ENCODE results near the gene NAPB.
"Not testable (repeated sequence)": the region's sequence is repeated elsewhere in the genome, so short reads cannot be mapped to it uniquely, and the experiment has no call there.

NAPB gene

DNA sequence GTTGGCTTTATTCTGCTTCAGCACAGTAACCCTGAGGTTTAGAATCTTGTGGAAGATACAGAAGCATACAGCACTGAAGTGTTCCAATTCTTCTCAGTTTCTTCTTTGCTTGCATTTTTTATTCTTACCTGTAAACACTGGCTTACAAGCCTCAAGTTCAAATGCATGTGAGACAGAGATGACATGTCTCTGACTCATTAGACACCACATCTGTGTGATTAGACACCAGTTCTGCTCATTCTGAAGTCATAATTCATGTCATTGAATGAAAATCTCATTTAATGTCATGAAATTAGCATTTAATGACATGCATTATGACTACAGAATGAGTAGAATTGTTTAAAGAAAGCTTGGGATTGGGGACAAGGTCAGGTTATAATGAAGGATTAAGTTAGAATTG lies 53.5 kb downstream of the NAPB start:
- peak in 1 of 4 experiments; percentile 24 for DNase-seq

DNA sequence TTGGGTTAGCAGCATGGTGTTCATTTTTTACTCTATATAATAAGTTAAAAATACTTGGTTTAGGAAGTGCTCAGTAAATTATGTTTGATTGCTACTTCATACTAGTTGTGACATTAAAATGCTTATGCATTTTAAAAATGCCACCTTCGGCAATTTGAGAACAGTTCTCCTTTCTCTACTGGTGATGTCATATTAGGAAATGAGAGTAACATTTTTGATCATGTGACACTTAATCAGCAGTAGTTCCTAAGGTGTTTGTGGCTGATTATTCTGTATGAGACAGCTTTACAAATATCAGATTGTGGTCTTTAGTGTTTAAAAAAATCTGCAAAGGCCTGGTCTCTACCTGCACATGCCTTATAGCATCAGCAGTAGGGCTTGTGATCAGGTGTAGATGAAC lies 54.9 kb downstream of the NAPB start:
- peak; percentile 19 to 86 (median 66) for DNase-seq

DNA sequence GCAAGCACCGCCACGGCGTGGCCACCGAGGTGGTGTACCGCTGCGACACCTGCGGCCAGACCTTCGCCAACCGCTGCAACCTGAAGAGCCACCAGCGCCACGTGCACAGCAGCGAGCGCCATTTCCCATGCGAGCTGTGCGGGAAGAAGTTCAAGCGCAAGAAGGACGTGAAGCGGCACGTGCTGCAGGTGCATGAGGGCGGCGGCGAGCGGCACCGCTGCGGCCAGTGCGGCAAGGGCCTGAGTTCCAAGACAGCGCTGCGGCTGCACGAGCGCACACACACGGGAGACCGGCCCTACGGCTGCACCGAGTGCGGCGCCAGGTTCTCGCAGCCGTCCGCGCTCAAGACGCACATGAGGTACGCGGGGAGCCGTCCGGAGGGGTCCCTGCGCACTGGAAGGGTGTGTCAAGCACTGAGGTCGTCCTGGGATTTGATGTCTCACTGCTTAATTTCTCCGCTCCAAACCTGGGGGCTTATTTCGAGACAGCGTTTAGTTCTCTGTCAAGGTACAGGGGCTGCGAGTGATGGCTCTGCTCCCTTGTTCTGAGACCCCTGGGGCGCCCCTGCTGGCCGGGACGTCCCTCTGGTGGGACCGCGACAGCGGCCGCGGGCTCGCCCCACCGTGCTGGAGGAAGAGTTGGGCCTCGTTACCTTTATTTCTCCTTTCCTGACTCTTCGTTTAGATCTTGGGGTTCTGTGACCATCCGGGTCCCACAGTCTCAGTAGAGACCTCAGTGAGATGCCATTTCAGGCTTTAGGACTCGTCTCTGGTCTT lies 55.7 kb downstream of the NAPB start:
- DNase-seq: no peak

DNA sequence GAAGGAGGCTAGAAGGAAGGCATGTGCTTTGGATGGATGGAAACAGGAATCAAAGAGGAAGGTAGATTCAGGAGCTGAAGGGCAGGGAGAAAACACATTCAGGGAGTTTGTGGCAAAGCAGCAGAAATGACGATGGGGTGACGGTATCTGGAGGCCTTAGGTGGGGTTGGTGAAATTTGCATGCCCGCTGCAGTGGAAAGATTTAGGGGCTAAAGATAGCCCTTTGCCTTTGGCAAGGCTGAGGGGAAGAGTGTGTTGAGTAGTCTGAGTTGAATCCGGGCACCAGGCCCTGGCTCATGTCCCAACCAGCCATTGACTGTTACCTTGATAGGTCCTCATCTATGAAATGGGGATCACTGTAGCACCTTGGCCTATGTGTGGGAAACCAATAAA lies 58.0 kb downstream of the NAPB start:
- DNase-seq: no peak

DNA sequence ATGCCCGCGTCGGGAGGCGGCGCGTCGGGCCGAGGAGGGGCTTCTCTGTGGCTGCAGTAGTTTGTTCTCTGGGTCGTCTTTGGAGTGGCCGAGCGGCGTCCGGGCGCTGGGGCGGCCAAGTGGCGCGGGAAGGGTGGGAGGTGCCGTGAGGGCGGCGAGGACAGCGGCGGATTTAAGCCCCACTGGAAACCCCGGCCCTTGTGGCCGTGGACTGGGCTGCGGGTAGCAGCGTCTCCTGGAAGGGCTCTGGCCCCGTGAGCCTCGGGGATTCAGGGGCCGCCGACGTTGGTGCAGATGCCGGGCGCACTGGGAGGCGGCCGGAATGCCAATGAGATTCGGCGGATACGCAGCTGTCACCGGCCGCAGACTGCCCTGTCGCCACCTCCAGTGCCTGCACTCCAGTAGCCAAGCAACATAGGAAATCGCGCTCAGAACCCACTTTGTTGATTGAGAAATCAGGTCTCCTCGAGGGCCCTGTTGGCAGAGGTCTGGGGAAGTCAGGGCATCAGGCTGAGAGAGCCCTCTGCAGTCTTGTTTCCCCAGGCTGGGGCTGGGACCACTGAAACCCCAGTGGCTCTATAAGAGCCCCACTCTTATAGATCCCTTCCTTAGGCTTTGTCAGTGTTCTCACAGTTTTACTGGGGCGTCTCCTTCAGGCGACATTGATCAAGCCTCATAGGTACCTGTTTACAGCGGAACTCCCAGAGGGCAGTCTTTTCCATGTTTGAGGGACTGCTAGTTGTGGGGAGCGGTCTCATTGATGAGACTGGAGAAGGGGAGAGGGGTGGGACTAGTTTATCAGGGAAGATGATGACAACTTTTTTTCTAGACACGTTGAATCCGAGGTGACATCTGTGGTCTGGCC lies 58.7 kb downstream of the NAPB start:
- DNase-seq: peak; percentile 53 to 79 (median 76)

DNA sequence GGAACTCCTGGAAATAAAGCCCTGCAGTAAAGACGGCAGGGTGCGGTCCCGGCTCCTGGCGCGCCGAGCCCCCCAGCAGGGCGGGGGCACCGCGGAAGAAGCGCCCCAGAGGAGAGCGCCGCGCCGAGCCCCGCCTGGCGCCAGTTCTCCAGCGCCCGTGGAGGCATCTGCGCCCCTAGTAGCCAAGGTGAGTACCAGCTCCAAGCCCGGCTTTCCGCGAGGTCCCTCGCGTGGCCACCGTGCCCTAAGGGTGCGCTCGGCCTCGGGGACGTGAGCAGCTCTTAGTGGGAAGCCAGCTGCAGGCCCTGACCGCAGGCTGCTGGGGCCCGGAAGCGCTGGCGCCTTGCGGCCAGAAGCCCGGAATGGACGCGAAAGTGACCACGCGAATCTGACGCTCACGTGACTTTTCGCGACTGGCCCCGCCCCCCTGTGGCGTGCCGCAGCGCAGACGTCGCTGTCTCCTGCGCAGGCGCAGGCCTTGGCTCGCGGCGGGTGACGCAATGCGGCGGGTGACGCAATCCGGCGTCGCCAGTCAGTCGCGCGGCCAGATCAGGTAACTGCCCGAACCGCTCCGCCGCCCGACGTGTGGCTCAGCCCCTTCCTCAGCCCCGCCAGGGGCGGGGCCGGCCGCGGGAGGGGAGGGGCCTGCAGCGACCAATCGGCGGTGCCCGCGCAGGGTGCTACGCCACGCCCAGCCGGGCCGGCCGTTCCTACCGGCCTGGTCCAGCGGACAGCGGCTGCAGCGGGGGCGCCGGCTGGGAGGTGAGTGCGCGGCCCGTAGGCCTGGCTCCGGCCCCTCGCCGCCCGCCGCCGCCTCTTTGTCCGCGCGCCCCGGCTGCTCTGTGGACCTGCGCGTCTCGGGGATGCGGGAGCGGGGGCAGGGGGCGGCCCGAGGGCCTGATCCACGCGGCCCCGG lies 59.6 kb downstream of the NAPB start, which contains the start of gene GZF1:
TSS of gene GZF1 (plus strand) at position 707 of the 916 bp plus-strand sequence. CDS start 2,202 bp downstream, outside the sequence.
- peak; percentile 99 to 100 (median 100) for DNase-seq

DNA sequence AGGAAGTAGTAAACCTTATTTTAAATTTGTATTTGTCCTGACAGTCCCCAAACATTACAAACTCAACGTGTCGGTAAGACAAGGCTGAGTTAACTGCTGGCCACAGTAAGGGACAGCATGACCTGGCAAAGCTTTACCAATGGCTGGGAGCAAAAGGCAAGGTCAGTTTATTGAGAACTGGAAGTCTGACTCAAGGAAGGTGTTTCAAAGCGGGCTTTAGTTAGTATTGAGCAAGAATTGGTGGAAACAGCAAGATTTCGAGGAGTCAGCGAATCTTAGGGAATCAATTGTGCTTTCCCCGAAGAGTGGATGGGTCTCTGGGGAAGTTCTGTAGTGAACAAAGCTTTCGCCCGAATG lies 60.2 kb downstream of the NAPB start:
- peak in 3 of 4 experiments; percentile 49 to 67 (median 62) for DNase-seq

DNA sequence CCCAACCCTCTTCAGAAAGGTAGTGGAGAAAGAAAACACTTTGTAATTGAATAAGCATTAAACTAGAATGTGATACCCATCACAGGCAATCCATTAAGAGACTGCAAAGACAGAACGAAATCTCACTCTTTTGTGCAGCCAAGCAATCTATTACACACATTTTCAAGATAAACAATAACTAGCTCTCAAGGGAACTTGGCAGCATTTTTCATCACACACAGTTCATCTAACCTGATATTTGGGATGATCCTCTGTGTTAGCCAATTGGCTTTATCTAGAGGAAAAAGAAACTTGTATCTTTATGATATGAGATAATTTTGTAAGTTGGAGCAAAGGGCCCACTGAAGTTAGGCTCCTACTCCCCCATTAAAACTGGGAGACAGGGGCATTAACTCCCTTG lies 60.8 kb downstream of the NAPB start:
- no peak for DNase-seq

DNA sequence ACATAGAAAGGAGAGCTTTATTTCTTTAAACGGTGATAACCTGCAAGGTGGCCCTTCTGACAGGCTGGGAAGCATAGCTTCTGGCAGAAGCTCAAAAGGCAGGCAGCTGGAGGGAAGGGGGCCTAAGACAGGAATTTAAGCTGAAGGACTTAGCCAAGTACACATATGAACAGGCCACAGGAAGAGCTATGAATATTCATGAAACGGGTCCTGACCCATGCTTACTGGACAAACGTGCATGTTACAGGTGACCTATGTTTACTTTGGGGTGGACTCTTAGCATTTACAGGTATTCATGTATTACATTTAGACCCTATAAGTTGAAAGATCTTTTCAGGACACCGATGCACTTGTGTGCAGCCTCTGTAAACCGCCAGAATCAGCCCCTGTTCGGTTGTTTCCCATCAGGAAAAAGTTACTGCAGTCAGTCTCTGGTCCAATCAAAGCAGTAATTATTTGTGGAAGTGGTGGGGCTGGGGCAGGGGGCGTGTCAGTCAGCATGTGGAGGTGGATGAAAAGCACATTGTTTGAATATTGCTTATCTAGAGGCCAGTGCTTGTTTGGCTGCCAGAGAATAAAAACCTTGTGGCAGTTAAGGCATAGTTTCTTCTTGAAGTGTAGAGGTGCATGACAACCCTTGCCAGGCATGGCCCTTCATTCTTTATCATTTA lies 62.2 kb downstream of the NAPB start:
- DNase-seq: no peak

DNA sequence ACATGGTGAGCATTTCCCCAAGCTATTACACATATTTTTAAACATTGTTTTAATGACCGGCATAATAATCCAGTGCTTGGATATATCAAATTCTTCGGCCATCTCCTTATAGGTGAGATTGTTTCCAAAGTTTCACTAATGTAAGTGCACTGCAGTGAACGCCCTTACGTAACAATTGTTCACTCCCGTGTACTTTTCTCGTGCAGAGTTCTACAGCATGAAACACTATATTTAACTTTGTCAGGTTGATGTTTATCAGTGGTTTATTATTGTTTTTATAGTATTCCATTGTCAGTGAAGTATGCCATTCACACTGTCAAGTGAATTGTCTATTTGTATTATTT lies 62.8 kb downstream of the NAPB start:
- no peak for DNase-seq

DNA sequence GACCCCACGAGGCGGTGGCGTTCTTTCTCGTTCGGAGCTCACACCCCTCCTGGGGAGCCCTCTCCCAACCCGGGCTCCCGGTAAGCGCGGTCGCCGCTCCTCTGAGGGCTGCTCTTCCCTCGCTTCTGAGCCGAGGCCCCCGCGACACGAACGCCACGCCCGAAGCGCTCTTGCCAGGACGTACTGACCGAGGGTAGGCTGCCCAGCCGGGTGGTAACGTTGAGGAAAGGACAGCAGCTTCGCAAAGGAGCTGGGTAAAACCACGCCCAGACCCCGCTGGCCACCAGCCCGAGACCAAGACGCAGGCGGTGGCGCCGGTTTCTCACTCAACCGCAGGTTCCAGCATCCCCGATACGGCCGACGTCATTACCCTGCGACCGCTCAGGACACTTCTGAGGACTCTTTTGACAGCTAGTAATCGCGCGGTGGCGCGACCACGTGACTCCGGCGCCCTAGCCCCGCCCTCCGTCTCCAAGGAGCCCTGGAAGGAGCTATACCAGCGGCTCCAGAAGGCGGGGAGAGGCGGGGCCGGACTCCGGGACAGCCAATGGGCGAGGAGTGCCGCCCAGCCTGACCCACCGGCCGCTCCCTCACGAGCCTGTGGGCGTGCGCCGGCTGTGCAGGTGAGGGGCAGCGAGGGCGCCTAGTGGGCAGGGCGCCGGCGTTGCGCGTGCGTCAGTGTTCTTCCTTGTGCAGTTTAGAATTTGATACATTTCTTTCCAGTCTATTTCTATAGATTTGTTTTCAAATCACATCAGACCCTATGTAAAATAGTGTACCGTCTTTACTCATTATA lies 63.3 kb downstream of the NAPB start:
- DNase-seq: peak; percentile 100

DNA sequence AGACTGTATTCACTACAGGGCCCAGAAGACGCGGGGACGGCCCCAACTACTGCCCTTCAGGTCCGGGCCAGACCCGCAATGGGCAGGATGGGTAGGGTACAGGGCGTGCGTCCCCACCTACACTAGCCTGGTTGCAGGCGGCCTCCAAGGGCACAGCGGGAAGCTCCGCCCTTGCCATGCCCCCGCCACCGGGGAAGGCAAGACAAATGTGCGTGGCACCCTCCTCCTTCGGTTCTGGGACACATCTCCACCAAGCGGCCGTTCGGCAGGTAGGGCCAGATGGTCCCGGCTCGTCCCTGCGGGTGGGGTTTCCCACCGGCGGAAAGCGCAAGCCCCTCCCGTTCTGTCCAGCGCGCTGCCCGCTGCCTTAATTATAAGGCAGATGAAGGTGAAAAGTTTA lies 65.1 kb downstream of the NAPB start:
- no peak for DNase-seq

DNA sequence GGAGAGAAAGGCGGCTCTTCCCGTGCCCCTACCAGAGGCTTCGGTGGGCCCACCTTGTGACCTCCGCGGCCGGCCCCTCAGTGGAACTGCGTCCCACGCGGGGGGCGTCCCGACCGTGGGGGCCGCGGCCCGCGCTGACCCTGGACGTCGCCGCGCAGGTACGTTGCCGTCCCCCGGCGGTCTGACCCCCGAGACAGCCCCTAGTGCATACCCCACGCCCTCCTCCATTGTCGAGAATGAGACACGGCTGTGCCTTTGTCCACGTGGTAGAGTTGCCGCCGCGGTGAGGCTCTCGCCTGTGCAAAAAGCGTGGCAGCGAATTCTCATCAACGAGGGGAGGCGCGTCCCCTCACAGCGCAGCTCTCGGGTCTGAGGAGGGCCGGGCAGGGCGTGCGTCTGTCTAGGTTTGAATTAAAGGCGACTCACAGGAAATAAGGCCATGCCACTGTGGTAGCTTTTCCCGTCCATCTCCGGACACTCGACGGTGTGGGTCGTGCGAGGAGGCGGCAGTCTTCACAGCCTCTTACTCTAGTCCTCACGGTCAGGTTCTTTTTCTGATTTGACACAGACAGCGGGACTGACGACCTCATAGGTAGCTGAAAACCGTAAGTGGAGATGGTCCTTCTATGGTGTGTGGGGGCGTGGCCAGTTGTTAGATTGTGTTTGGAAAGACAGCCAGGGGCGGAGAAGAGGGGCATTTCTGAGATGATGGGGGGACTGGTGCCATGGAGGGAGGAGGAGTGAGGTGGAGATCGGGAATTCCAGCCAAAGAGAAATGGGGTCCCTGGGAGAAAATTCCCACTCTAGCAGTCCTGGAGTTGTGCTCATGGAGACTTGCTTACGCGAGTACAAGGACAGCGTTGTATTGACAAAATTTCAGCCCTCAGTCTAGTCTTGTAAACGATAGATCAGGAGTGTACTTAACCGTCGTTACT lies 70.1 kb downstream of the NAPB start:
- peak; percentile 26 to 63 (median 50) for DNase-seq

DNA sequence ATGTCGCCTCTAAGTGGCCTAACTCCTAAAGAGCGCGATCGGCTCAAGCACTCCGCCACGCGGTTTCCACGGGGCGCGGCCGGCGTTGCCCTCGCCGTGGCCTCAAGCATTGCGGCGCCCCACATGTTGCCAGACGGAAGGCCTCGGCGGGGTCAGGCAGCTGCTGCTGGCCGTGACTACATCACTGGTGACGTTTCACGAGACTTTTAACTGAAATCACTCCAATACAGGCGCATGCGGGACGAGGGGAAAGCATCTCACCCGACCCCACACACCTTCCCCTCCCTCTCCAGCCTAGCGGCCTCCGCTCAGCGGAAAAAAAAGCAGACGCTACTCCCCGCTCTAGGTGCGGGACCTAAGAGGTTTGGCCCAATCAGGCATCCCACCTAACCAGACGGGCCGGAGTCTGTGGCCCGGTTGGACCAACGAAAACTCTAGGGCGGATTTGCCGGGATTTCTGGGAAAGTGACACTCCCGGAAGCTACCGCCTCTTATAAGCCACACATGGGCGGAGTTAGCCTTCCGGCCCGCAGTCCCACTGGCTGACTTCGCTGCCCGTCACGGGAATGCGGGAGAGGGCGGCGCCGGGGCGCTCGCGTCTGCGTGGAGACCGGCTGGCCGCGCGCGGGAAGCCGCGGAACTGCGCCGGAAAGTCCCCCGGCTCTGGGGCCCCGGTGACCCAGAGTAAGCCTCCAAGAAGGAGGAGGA lies 70.9 kb downstream of the NAPB start, which contains the start of gene NXT1:
TSS of gene NXT1 (plus strand) at position 596 of the 708 bp plus-strand sequence. CDS start 3,251 bp downstream, outside the sequence.
- DNase-seq: peak; percentile 99

DNA sequence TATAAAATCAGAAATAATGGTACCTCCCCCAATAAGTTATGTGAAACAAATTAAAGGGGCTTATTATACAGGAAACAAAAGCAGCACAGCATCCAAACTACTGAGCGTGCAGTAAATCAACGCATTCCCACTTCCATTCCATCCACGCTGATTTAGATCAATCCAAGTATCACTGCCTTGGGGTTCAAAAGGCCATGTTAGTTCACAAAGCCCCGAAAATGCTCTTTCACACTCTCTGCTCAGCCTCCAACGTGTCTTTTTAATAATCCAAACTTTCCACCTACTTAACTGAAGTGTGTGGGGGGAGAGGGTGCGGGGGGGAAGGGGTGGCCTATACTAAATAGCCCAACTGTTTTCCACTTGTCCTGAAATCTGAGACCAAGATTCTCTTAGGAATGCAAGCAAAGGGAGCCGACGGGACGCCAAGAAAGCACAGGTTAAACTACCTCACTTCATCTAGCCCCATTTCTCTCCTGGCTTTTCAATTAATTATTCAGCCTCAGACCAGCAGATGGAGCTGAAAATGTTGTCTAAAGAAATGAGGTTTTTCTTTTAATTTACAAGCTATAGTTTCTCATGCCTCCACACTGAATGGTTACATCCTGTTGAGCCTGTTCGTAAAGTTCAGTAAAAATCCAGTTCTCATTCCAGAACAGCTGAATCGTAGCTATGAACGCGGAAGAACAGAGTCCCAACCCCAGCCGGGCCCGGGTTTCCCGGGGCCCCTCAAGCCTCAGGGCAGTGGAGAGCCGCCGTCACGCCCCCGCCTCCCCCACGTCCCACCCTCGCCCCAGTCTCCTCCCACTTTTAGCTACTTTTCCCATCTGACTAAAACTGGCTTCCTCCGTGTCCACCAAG lies 71.7 kb downstream of the NAPB start:
- DNase-seq: no peak

DNA sequence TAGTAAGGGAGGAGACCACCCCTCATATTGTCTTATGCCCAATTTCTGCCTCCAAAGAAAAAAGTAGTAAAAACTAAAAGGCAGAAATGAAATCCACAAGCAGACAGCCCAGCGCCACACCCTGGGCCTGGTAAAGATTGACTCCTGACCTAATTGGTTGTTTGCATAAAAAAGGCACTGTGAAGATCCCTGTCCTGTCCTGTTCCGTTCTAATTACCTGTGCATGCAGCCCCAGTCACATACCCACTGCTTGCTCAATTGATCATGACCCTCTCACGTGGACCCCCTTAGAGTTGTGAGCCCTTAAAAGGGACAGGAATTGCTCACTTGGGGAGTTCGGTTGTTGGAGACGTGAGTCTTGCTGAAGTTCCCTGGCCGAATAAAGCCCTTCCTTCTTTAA lies 72.8 kb downstream of the NAPB start:
- not testable (repeated sequence) for DNase-seq

DNA sequence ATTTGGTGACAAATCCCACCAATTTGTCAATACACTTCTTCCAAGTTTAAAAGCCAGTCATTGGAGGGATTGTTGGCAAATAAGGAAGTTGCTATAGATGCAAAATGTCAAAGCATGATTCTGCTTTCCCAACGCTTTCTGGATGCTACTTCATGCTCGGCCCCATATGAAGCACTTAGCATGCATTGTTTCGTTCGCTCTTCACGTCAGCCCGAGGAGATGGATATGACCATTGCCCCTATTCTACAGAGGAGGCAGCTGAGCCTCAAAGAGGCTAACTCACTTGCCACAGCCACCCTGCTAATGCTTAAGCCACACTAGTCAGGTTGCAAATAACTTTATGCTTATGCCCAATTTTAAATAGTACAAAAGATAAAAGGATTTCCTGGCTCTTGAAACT lies 73.5 kb downstream of the NAPB start:
- peak in 3 of 4 experiments; percentile 29 to 59 (median 37) for DNase-seq

DNA sequence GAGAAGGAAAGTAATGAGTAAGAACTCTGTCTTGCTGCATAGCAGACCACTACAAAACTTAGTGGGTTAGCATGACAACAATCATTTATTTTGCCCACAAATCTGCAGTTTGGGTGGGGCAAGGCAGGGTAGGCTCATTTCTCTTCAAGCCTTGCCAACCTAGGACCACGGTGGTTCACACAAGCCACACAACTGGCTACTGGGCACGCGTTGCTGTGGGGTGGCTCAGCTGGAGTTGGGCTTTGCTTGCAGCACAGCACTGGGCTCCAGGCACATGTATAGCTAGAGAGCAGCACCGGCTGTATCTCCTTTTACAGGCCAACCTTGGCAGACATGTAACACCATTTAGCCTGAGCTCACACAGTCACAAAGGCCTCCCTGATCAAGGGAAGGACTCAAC lies 75.3 kb downstream of the NAPB start:
- no peak for DNase-seq

All from suppressor macrophage (primary cell).